NCI-H146 treated with DMSO at 0.1 percent for 48 hours (cell line): Measurements from ENCODE around the gene FANCG.

Experiments
- DNase-seq: peaks from one replicate; lab custom pipeline; 2025; ENCODE audit not compliant: unreplicated experiment; lab: John Stamatoyannopoulos, UW

The FANCG gene

GRCh38 chr9:35067056-35067455 is 12.7 kb downstream of the FANCG start:
- DNase-seq: no peak

- no peak for DNase-seq
These were observed 19.1 kb downstream of the FANCG start for GRCh38 chr9:35060548-35061207.

GRCh38 chr9:35059438-35059837 is 20.3 kb downstream of the FANCG start:
- no peak for DNase-seq

GRCh38 chr9:35057271-35057620 is 22.5 kb downstream of the FANCG start:
- no peak for DNase-seq

- DNase-seq: no peak
These were observed 23.0 kb downstream of the FANCG start for GRCh38 chr9:35056571-35057270.

- no peak for DNase-seq
These were observed 24.7 kb downstream of the FANCG start for GRCh38 chr9:35054871-35055644.

- no peak for DNase-seq
These were observed 25.4 kb downstream of the FANCG start for GRCh38 chr9:35054185-35054835.

- peak; percentile 30 for DNase-seq
These were observed 28.4 kb downstream of the FANCG start for GRCh38 chr9:35051069-35051967.

GRCh38 chr9:35048511-35048910 is 31.2 kb downstream of the FANCG start:
- DNase-seq: no peak

GRCh38 chr9:35044071-35044470 is 35.7 kb downstream of the FANCG start:
- DNase-seq: no peak

- no peak for DNase-seq
These were observed 36.7 kb downstream of the FANCG start for GRCh38 chr9:35042891-35043545.

GRCh38 chr9:35042081-35042604 is 37.6 kb downstream of the FANCG start:
- no peak for DNase-seq

GRCh38 chr9:35035851-35036701 is 43.7 kb downstream of the FANCG start:
- DNase-seq: no peak

GRCh38 chr9:35033101-35033500 is 46.6 kb downstream of the FANCG start:
- DNase-seq: no peak

- DNase-seq: no peak
These were observed 49.9 kb downstream of the FANCG start for GRCh38 chr9:35029852-35030251.

GRCh38 chr9:35029241-35029640 is 50.5 kb downstream of the FANCG start:
- DNase-seq: no peak

- no peak for DNase-seq
These were observed 51.4 kb downstream of the FANCG start for GRCh38 chr9:35028341-35028740.

- no peak for DNase-seq
These were observed 51.9 kb downstream of the FANCG start for GRCh38 chr9:35027860-35028259.

- no peak for DNase-seq
These were observed 52.4 kb downstream of the FANCG start for GRCh38 chr9:35027374-35027773.
